HCT116 (cell line): ENCODE measurements around the gene GRIPAP1. TPM values are rescaled to one million over a fixed set of nuclear protein-coding genes. Genes with fewer than 3 reads are reported as not detected.
A peak's percentile ranks its signal among the peaks of the same experiment; 100 is the strongest.

Source experiments
- ATAC-seq: fragments of 200-7000 bp; cut with Tn5 transposase; 2 replicates; pipeline ENCODE4 v1.9.1; 2020; ENCODE audit warnings: mild to moderate bottlenecking, moderate library complexity
- BruUV-seq: library from RNA; stranded (reverse); fragments of 400-500 nt; replicated peaks from 2 replicates; lab custom pipeline; 2021; lab: Mats Ljungman, UMichigan
- CTCF ChIA-PET: fragments of 300-600 bp; sonication (Branson Sonifier 250); formaldehyde crosslinking; loops from one replicate; lab custom pipeline; 2021; ENCODE audit warnings: antibody characterized with exemption; lab: Charles Lee
- POLR2A ChIA-PET: fragments of 300-600, 350-600 bp; sonication (Branson Sonifier 250); formaldehyde crosslinking; loops from one replicate; lab custom pipeline; 2021; ENCODE audit warnings: antibody characterized with exemption; lab: Charles Lee
- RAD21 ChIA-PET, 2 experiments: fragments of 300-600 bp; sonication (Branson Sonifier 250); formaldehyde crosslinking; loops; one replicate each; lab custom pipeline; 2023; ENCODE audit warnings: low total read pairs in 2 of 2; ENCODE audit not compliant: uncharacterized antibody in 2 of 2, unreplicated experiment in 2 of 2, low non-redundant PET in 1 of 2; lab: Charles Lee
- DNase-seq: peaks from one replicate; pipeline ENCODE4 v3.0.0-alpha.2; 2010; ENCODE audit warnings: low read depth, low spot score
- H2AFZ ChIP-seq: fragments of 200-600 bp; shearing (Covaris generic), sonication (generic); 2 replicates; pipeline ENCODE4 v1.6.1; 2017; ENCODE audit warnings: low read depth, mixed run types, mixed read lengths, antibody characterized with exemption, low read length; ENCODE audit not compliant: poor library complexity, severe bottlenecking
- H3K27ac ChIP-seq: 2 replicates; pipeline ENCODE4 v1.5.1; 2012; ENCODE audit warnings: low read depth, low read length
- H3K27me3 ChIP-seq: fragments of 200-600 bp; sonication (generic); 2 replicates; pipeline ENCODE4 v1.6.1; 2016; ENCODE audit warnings: mixed run types, low read length, mixed read lengths; ENCODE audit not compliant: insufficient read depth
- H3K36me3 ChIP-seq, 2 experiments: fragments of 200-500 bp in 1 of 2; fragments of 200-600 bp in 1 of 2; sonication (Bioruptor generic) in 1 of 2; sonication (generic) in 1 of 2; 2 replicates each; pipeline versions ENCODE4 v1.5.1 to v1.6.1; 2014 to 2016; ENCODE audit warnings: low read length in 2 of 2, inconsistent platforms in 1 of 2, mixed read lengths in 1 of 2, mixed run types in 1 of 2; ENCODE audit not compliant: insufficient read depth in 2 of 2, control insufficient read depth in 1 of 2
- H3K4me1 ChIP-seq, 2 experiments: fragments of 200-600 bp in 1 of 2; sonication (generic) in 1 of 2; 2 replicates each; pipeline versions ENCODE4 v1.5.1 to v1.6.1; 2012 to 2017; ENCODE audit warnings: low read length in 2 of 2, inconsistent platforms in 1 of 2, mild to moderate bottlenecking in 1 of 2, mixed read lengths in 1 of 2, mixed run types in 1 of 2, moderate library complexity in 1 of 2; ENCODE audit not compliant: insufficient read depth in 2 of 2, control insufficient read depth in 1 of 2
- H3K4me2 ChIP-seq: fragments of 200-600 bp; sonication (generic); 2 replicates; pipeline ENCODE4 v1.6.1; 2017; ENCODE audit warnings: mixed run types, low read length, mixed read lengths
- H3K4me3 ChIP-seq, 2 experiments: fragments of 200-600 bp in 1 of 2; sonication (generic) in 1 of 2; replicated peaks in 1 of 2; 2 replicates each; pipeline ENCODE4 v1.5.1; 2011 to 2016; ENCODE audit warnings: low read length in 2 of 2, control low read depth in 1 of 2, low read depth in 1 of 2, mild to moderate bottlenecking in 1 of 2, mixed read lengths in 1 of 2, mixed run types in 1 of 2
- H3K79me2 ChIP-seq: fragments of 200-600 bp; sonication (generic); 2 replicates; pipeline ENCODE4 v1.6.1; 2017; ENCODE audit warnings: mild to moderate bottlenecking, mixed run types, low read length, moderate library complexity, mixed read lengths; ENCODE audit not compliant: insufficient read depth
- H3K9ac ChIP-seq: fragments of 200-600 bp; sonication (generic); 2 replicates; pipeline ENCODE4 v1.6.1; 2016; ENCODE audit warnings: low read length, mixed read lengths
- H3K9me2 ChIP-seq: fragments of 200-600 bp; sonication (generic), shearing (Covaris generic); 2 replicates; pipeline ENCODE4 v1.6.1; 2017; ENCODE audit warnings: mixed run types, mild to moderate bottlenecking, moderate library complexity; ENCODE audit not compliant: insufficient read depth
- H3K9me3 ChIP-seq, 2 experiments: fragments of 200-500 bp in 1 of 2; fragments of 200-600 bp in 1 of 2; sonication (Bioruptor generic) in 1 of 2; sonication (generic) in 1 of 2; 2 replicates each; pipeline ENCODE4 v1.6.1; 2014 to 2017; ENCODE audit warnings: low read length in 2 of 2, mixed read lengths in 2 of 2, inconsistent platforms in 1 of 2, low read depth in 1 of 2, mild to moderate bottlenecking in 1 of 2, mixed run types in 1 of 2, moderate library complexity in 1 of 2; ENCODE audit not compliant: control insufficient read depth in 1 of 2, insufficient read depth in 1 of 2
- H4K20me1 ChIP-seq: fragments of 200-600 bp; sonication (generic), shearing (Covaris generic); 2 replicates; pipeline ENCODE4 v1.6.1; 2017; ENCODE audit warnings: mixed run types, mild to moderate bottlenecking, moderate library complexity; ENCODE audit not compliant: insufficient read depth
- ELF1 ChIP-seq: IDR thresholded peaks from 2 replicates; pipeline ENCODE4 v1.6.1; 2012; ENCODE audit warnings: low read depth, borderline replicate concordance
- EZH2phosphoT487 ChIP-seq: fragments of 200-600 bp; IDR thresholded peaks from 2 replicates; pipeline ENCODE4 v1.6.1; 2018; ENCODE audit warnings: antibody characterized with exemption, borderline replicate concordance
- RAD21 ChIP-seq: IDR thresholded peaks from 2 replicates; pipeline ENCODE4 v1.6.1; 2012; ENCODE audit warnings: low read depth, mild to moderate bottlenecking
- YY1 ChIP-seq: IDR thresholded peaks from 2 replicates; pipeline ENCODE4 v1.6.1; 2011; ENCODE audit warnings: low read length, low read depth, moderate library complexity, mild to moderate bottlenecking; ENCODE audit not compliant: insufficient replicate concordance; ENCODE audit errors: extremely low read depth
- ZBTB33 ChIP-seq: IDR thresholded peaks from 2 replicates; pipeline ENCODE4 v1.6.1; 2011; ENCODE audit warnings: mild to moderate bottlenecking, low read length, moderate library complexity; ENCODE audit not compliant: insufficient replicate concordance; ENCODE audit errors: extremely low read depth
- ZFX ChIP-seq: fragments of 450-650 bp; IDR thresholded peaks from 2 replicates; pipeline ENCODE4 v1.6.1; 2017
- intact Hi-C: fragments of 100-400 bp; cut with micrococcal nuclease; formaldehyde crosslinking; loops from 2 replicates; pipeline ENCODE4 v1.10.0; 2022
- total RNA-seq: library from RNA; stranded (reverse); gene quantifications from one replicate; pipeline ENCODE4 v1.2.1, GENCODE V29; 2021; ENCODE audit not compliant: unreplicated experiment
- TF ChIP-seq, protein P1 (sequence below), 3 experiments: fragments of 200-600 bp in 1 of 3; sonication (generic) in 1 of 3; IDR thresholded peaks in 2 of 3; conservative IDR thresholded peaks in 1 of 3; 2 replicates each; pipeline ENCODE4 v1.5.1; 2012 to 2017; ENCODE audit warnings: low read depth in 2 of 3, low read length in 2 of 3, antibody characterized with exemption in 1 of 3, borderline replicate concordance in 1 of 3, control low read depth in 1 of 3, mild to moderate bottlenecking in 1 of 3, mixed read lengths in 1 of 3, mixed run types in 1 of 3, moderate library complexity in 1 of 3; ENCODE audit not compliant: insufficient read depth in 1 of 3

GRIPAP1 gene
- total RNA-seq, 1 experiment from 2014 or later: 39.4 TPM

DNA sequence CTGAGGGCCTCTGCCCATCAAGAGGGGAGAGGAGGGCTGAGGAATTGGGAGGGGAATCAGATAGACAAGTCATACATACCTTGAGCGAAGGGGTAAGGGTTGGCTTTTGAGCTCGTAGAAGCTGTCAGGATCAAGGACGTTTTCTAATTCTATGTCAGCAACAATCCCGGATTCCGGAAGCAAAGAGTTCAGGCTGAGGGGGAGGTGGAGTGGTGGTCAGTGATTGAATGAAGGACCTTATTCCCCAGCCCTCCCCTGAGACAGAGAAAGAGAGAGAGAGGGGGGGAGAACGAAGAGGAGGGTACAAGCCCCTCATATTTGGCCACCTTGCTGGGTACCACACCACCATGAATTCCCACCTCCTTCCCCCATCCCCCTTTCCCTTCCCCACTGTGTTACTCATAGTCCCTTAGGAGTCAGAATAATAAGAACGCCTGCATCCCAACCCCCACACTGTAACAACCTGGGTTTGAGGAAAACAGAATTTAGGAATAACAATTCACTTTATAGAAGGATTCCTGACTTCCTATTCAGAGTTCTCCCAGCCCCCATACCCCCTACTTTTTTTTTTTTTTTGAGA, 38.4 kb upstream of the GRIPAP1 start:
- peak overlapping the region; percentile 52 for H3K9ac ChIP-seq

More for the DNA sequence above, 38.4 kb upstream of the GRIPAP1 start:
- ChIA-PET POLR2A (no interaction called here), CTCF (no interaction called here), RAD21 (no interaction called here)
- ATAC-seq: no peak
- BruUV-seq: TSS peak; percentile 55
- Histone ChIP-seq H2AFZ (no peak overlapping the region), H3K9me3 (no peaks in the 10 kb centered on the region), H3K4me3 (peak overlapping the region; percentile 29 to 35), H4K20me1 (no peaks in the 10 kb centered on the region), H3K36me3 (peaks cover 4 to 5% of the 10 kb centered on the region in 2 experiments; a peak in 3 of 4 replicates), H3K27ac (peak overlapping the region; percentile 94), H3K27me3 (no peaks in the 10 kb centered on the region), H3K4me1 (peaks cover 23 to 34% of the 10 kb centered on the region in 2 experiments), H3K4me2 (peak overlapping the region; percentile 87), H3K9me2 (no peaks in the 10 kb centered on the region), H3K79me2 (peaks cover 36% of the 10 kb centered on the region)
- intact Hi-C loops: loop anchor here (5.0 to 10.0 kb wide), 2 partner anchors 38 to 124 kb away; partner anchors contain the start of genes GRIPAP1 and MAGIX
- DNase-seq: no peak
- no peak for TF ChIP-seq RAD21
- TF ChIP-seq ZBTB33: no peak
- TF ChIP-seq, protein P1, sequence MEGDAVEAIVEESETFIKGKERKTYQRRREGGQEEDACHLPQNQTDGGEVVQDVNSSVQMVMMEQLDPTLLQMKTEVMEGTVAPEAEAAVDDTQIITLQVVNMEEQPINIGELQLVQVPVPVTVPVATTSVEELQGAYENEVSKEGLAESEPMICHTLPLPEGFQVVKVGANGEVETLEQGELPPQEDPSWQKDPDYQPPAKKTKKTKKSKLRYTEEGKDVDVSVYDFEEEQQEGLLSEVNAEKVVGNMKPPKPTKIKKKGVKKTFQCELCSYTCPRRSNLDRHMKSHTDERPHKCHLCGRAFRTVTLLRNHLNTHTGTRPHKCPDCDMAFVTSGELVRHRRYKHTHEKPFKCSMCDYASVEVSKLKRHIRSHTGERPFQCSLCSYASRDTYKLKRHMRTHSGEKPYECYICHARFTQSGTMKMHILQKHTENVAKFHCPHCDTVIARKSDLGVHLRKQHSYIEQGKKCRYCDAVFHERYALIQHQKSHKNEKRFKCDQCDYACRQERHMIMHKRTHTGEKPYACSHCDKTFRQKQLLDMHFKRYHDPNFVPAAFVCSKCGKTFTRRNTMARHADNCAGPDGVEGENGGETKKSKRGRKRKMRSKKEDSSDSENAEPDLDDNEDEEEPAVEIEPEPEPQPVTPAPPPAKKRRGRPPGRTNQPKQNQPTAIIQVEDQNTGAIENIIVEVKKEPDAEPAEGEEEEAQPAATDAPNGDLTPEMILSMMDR (IDR thresholded peaks at IDR 0.05 in 2 of 3, conservative IDR thresholded peaks at IDR 0.05 in 1 of 3; ENCODE audit: borderline replicate concordance in 1 of 3, insufficient read depth in 1 of 3, low read depth in 2 of 3, low read length in 2 of 3): no peak
- TF ChIP-seq ZFX: no peak
- TF ChIP-seq ELF1: no peak
- TF ChIP-seq EZH2phosphoT487: no peak
- TF ChIP-seq YY1: no peak
